Mesendoderm (in vitro differentiated cells): ENCODE measurements around the gene FOXO6.
A peak's percentile ranks its signal among the peaks of the same experiment; 100 is the strongest.

Experiments
- DNase-seq: peaks from one replicate; pipeline ENCODE4 v3.0.0; 2013
- H2AK5ac ChIP-seq: 2 replicates; pipeline ENCODE4 v1.6.1; 2013; ENCODE audit warnings: low read length, inconsistent platforms
- H2BK120ac ChIP-seq: 2 replicates; pipeline ENCODE4 v1.6.1; 2013; ENCODE audit warnings: low read depth, mild to moderate bottlenecking, low read length, moderate library complexity, mixed read lengths
- H2BK15ac ChIP-seq: replicated peaks from 2 replicates; pipeline ENCODE4 v1.6.1; 2013; ENCODE audit warnings: low read depth, mild to moderate bottlenecking, moderate library complexity
- H2BK5ac ChIP-seq: 2 replicates; pipeline ENCODE4 v1.6.1; 2013; ENCODE audit warnings: low read length, inconsistent platforms
- H3K18ac ChIP-seq: 2 replicates; pipeline ENCODE4 v1.6.1; 2013; ENCODE audit warnings: mild to moderate bottlenecking, low read length, mixed read lengths
- H3K23ac ChIP-seq: one replicate; pipeline ENCODE4 v1.6.1; 2013; ENCODE audit warnings: low read length
- H3K27ac ChIP-seq: 2 replicates; pipeline ENCODE4 v1.5.1; 2013; ENCODE audit warnings: low read depth, mild to moderate bottlenecking, inconsistent platforms, low read length, moderate library complexity
- H3K27me3 ChIP-seq: 2 replicates; pipeline ENCODE4 v1.6.1; 2013; ENCODE audit warnings: low read length, control low read depth, mild to moderate bottlenecking, inconsistent platforms; ENCODE audit not compliant: insufficient read depth, poor library complexity
- H3K36me3 ChIP-seq: 2 replicates; pipeline ENCODE4 v1.6.1; 2013; ENCODE audit warnings: low read length, inconsistent platforms; ENCODE audit not compliant: control insufficient read depth, insufficient read depth
- H3K4ac ChIP-seq: one replicate; pipeline ENCODE4 v1.6.1; 2013; ENCODE audit warnings: low read depth, mild to moderate bottlenecking, low read length, moderate library complexity
- H3K4me1 ChIP-seq: 2 replicates; pipeline ENCODE4 v1.6.1; 2013; ENCODE audit warnings: low read depth, low read length, inconsistent platforms; ENCODE audit not compliant: control insufficient read depth
- H3K4me2 ChIP-seq: 2 replicates; pipeline ENCODE4 v1.6.1; 2013; ENCODE audit warnings: low read length
- H3K4me3 ChIP-seq: 2 replicates; pipeline ENCODE4 v1.5.1; 2013; ENCODE audit warnings: mild to moderate bottlenecking, low read length
- H3K56ac ChIP-seq: one replicate; pipeline ENCODE4 v1.6.1; 2013; ENCODE audit warnings: low read length
- H3K79me1 ChIP-seq: 2 replicates; pipeline ENCODE4 v1.6.1; 2013; ENCODE audit warnings: low read length, inconsistent platforms
- H3K79me2 ChIP-seq: 2 replicates; pipeline ENCODE4 v1.6.1; 2013; ENCODE audit warnings: mild to moderate bottlenecking, low read length; ENCODE audit not compliant: control insufficient read depth, insufficient read depth
- H3K9ac ChIP-seq: 2 replicates; pipeline ENCODE4 v1.6.1; 2013; ENCODE audit warnings: low read length, inconsistent platforms
- H4K5ac ChIP-seq: one replicate; pipeline ENCODE4 v1.6.1; 2013; ENCODE audit warnings: low read length
- H4K8ac ChIP-seq: one replicate; pipeline ENCODE4 v1.6.1; 2013; ENCODE audit warnings: low read depth, mild to moderate bottlenecking, control low read depth, low read length, moderate library complexity
- WGBS: extraction: QIAGEN DNeasy Blood & Tissue Kit; methylation state at CpG from one replicate; pipeline ENCODE4 v1.1.7; 2013; ENCODE audit warnings: low lambda C conversion rate, missing lambda C conversion rate; ENCODE audit not compliant: insufficient coverage; ENCODE audit errors: extremely low coverage; 5-methylcytosine and 5-hydroxymethylcytosine counted together

The FOXO6 gene

DNA sequence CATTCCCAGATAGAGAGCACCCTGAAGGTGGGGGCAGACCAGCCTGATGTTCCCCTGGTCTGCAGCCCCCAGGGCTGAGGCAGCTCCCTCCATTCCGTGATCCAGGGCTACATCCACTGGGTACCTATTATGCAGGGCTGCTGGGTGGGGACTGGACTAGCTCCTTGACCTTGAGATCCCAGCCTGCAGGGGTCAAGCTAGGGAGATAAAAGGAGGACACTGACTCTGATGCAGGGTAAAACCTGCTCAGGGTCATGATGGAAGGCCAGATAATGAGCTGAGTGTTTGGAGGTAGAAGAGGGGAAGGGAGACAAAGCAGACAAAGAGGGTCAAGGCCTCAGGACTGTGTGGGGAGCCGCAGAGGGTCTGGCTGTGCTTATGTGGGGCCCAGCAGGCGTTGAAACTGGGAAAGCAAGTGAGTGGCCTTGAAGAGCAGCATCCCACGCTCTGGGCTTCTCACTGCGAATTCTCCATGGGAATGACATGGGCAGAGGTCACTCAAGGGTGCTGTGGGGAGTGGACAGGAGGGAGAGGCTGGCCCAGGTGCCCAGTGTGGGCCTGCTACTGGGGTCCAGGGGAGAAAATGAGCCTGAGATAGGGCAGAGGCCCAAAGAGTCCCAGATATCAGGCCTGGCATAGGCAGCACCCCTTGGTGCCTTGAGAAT, 9.7 kb downstream of the FOXO6 start:
- peak overlapping the region; percentile 27 for H2AK5ac ChIP-seq
- H3K9ac ChIP-seq, result no peak overlapping the region
- no peak overlapping the region for H3K4me3 ChIP-seq
- H2BK120ac ChIP-seq, result no peak overlapping the region
- peak overlapping the region; percentile 34 for H2BK5ac ChIP-seq
- no peak overlapping the region for H4K8ac ChIP-seq
- DNase-seq, result no peak
- H3K79me2 ChIP-seq, result no peaks in the 10 kb centered on the region
- H3K4ac ChIP-seq, result no peak overlapping the region
- no peaks in the 10 kb centered on the region for H3K79me1 ChIP-seq
- H2BK15ac ChIP-seq, result no peak overlapping the region
- no peaks in the 10 kb centered on the region for H3K27me3 ChIP-seq
- no peak overlapping the region for H3K27ac ChIP-seq
- no peaks in the 10 kb centered on the region for H3K36me3 ChIP-seq
- no peak overlapping the region for H3K18ac ChIP-seq
- no CpG with 5 or more reads among the region's 5 CpGs for WGBS
- no peak overlapping the region for H4K5ac ChIP-seq
- H3K4me1 ChIP-seq, result peaks cover 12% of the 10 kb centered on the region
- H3K56ac ChIP-seq, result peak overlapping the region; percentile 50
- H3K4me2 ChIP-seq, result no peak overlapping the region
- H3K23ac ChIP-seq, result no peak overlapping the region

DNA sequence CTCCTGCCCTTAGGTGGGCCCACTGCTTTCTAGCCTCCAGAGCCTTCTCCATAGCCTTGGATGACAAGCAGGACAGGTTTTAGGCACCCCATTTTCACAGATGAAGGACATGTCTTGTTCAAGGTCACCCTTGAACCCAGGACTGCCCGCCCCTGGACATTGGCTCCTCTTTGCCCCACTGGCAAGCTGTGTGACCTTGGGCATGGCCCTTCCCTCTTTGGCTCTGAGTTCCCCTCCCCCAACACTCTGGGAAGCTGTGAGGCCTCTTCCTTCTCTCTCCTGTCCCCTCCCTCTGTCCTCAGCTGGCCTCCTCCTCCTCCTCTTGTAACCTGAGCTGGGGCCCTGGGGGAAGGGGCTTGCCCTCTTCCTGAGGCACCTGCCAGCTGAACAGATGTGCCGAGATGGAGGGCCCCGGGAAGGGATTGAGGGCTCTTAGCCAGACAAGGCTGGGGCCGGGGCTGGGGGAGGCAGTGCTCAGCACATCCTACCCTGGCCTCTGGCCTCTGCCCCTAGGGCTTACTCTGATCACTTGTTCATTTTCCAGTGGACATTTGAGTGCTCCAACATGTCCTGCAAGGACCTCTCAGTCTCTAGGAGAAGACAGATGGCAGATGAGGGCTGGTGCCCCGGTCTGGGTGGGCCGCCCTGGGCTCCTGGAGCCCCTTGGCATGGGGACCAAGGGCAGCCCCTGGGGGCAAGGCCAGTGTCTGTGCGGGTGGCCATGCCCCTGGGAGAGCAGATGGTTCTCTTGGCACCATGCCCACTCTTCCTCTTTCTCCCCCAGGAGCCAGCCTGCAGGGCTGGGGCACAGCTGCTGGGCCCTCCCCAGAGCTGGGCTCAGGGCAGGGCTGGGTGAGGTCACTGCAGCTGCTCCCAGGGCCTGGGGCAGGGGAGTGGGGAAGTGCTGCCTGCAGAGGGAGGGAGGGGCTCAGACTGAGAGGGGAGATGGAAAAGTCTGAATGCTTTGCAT, 10.7 kb downstream of the FOXO6 start:
- Histone ChIP-seq H3K9ac (no peak overlapping the region), H3K79me2 (no peaks in the 10 kb centered on the region), H4K5ac (no peak overlapping the region), H3K23ac (no peak overlapping the region), H3K4me1 (peaks cover 12% of the 10 kb centered on the region), H3K27me3 (no peaks in the 10 kb centered on the region), H3K4ac (no peak overlapping the region), H3K56ac (no peak overlapping the region), H3K4me2 (no peak overlapping the region), H2BK120ac (no peak overlapping the region), H4K8ac (no peak overlapping the region), H2BK5ac (no peak overlapping the region), H2BK15ac (no peak overlapping the region), H2AK5ac (no peak overlapping the region), H3K18ac (peak overlapping the region; percentile 12), H3K4me3 (no peak overlapping the region), H3K36me3 (no peaks in the 10 kb centered on the region), H3K79me1 (no peaks in the 10 kb centered on the region), H3K27ac (no peak overlapping the region)
- no CpG with 5 or more reads among the region's 7 CpGs for WGBS
- peak; percentile 88 for DNase-seq

DNA sequence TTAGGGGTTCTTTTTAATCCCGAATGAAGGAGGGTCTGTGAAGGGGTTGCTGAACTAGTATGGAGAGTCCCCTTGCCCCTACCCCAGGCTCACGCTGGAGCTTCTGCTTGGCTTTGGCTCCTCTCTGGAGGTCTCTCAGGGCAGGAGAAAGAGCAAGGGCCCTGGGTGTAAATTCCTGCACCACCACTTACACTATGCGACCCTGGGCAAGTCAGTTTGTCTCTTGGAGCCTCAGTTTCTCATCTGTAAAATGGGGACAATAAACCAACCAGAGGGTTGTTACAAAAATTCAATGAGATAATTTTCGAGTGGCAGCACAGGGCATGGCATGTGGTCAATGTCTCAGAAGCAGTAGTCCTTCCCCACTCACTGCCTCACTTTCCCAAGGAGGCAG, 11.4 kb downstream of the FOXO6 start:
- no peak overlapping the region for H3K23ac ChIP-seq
- H2AK5ac ChIP-seq, result no peak overlapping the region
- H2BK5ac ChIP-seq, result no peak overlapping the region
- no peak overlapping the region for H4K5ac ChIP-seq
- H3K9ac ChIP-seq, result no peak overlapping the region
- H2BK120ac ChIP-seq, result no peak overlapping the region
- H3K4ac ChIP-seq, result no peak overlapping the region
- H3K18ac ChIP-seq, result no peak overlapping the region
- H4K8ac ChIP-seq, result no peak overlapping the region
- no peak for DNase-seq
- no peak overlapping the region for H3K56ac ChIP-seq
- no peak overlapping the region for H3K27ac ChIP-seq
- no peaks in the 10 kb centered on the region for H3K27me3 ChIP-seq
- no peak overlapping the region for H3K4me2 ChIP-seq
- peaks cover 12% of the 10 kb centered on the region for H3K4me1 ChIP-seq
- WGBS, result no CpG with 5 or more reads among the region's 4 CpGs
- H3K4me3 ChIP-seq, result no peak overlapping the region
- H3K79me2 ChIP-seq, result no peaks in the 10 kb centered on the region
- H2BK15ac ChIP-seq, result no peak overlapping the region
- no peaks in the 10 kb centered on the region for H3K79me1 ChIP-seq
- H3K36me3 ChIP-seq, result no peaks in the 10 kb centered on the region

DNA sequence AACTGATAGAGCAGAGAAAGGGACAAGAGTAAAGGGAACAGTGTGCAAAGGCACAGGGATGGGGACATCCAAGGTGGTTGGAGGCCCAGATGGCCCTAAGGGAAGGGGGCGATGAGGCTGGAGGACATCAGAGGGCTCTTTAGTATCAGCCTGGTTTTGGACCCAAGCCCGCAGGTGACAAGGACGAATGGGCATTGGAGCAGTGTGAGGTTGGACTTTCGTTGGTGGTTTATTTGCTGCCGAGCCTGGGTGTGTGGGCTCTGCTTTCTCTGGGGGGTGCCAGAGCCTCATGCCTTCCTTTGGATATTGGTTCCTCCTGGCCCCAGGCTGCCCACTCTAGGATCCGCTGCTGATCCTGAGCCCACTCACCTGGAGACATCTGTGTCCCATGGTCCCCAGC, 12.1 kb downstream of the FOXO6 start:
- Histone ChIP-seq H3K18ac (no peak overlapping the region), H3K56ac (no peak overlapping the region), H3K4ac (no peak overlapping the region), H3K23ac (no peak overlapping the region), H3K4me1 (peaks cover 12% of the 10 kb centered on the region), H3K79me1 (no peaks in the 10 kb centered on the region), H2BK120ac (no peak overlapping the region), H3K27me3 (no peaks in the 10 kb centered on the region), H4K8ac (no peak overlapping the region), H3K36me3 (no peaks in the 10 kb centered on the region), H3K4me3 (no peak overlapping the region), H3K27ac (no peak overlapping the region), H3K9ac (no peak overlapping the region), H4K5ac (no peak overlapping the region), H2BK15ac (no peak overlapping the region), H2BK5ac (no peak overlapping the region), H2AK5ac (no peak overlapping the region), H3K4me2 (no peak overlapping the region), H3K79me2 (no peaks in the 10 kb centered on the region)
- DNase-seq, result no peak
- WGBS, result no CpG with 5 or more reads among the region's 6 CpGs

DNA sequence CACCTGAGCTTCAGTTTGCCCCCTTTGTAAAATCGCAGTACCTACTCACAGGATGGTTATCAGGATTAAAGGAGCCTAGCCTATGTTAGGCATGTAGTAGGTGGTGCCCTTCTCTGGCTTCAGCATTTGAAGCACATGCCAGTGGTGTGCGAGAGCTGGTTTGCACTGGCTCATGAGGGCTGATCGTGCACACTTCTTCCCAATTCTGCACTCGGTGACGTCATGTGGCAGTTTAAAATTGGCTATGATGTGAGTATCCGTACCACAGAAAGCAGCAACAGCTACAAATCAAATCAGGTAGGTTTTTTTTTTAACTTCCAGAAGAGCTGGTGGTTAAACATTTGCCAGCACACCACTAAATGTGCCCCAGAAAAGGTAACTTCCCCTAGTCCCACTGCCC, 13.5 kb downstream of the FOXO6 start:
- DNase-seq, result no peak
- Histone ChIP-seq H3K79me1 (no peaks in the 10 kb centered on the region), H3K4me1 (peaks cover 12% of the 10 kb centered on the region), H3K9ac (no peak overlapping the region), H2BK15ac (no peak overlapping the region), H2AK5ac (no peak overlapping the region), H4K8ac (no peak overlapping the region), H3K4me3 (no peak overlapping the region), H3K79me2 (no peaks in the 10 kb centered on the region), H3K4me2 (no peak overlapping the region), H3K23ac (no peak overlapping the region), H4K5ac (no peak overlapping the region), H2BK5ac (no peak overlapping the region), H3K56ac (no peak overlapping the region), H3K18ac (no peak overlapping the region), H3K27me3 (no peaks in the 10 kb centered on the region), H3K27ac (no peak overlapping the region), H2BK120ac (no peak overlapping the region), H3K36me3 (no peaks in the 10 kb centered on the region), H3K4ac (no peak overlapping the region)
- no CpG with 5 or more reads among the region's 6 CpGs for WGBS
